ENCODE data around the gene MRRF. TPM values are rescaled to one million over a fixed set of nuclear protein-coding genes. Genes with fewer than 3 reads are reported as not detected.

Gene MRRF
- total and polyA plus RNA-seq, 2 of the 4 experiments (the other 2 are of a cell fraction), result 32.1 to 38.0 TPM

DNA sequence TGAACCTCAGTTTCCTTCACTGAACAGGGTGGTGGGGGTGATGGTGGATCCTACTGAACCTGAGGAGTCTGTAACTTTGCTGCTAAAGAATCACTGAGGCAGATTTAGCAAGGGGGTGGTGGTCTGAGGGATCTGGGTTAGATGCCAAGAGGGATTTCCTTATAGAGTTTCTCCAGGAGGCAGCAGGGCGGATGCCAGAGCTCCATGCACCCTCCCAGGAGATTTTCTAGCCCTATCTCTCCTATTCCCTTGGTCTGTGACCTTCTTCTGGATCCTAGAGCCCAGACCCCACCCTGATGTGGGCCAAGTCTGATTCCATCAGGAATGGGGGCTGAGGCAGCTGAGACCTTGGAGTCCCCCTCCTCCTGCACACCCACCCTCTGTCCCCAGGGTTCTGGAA is 112.1 kb downstream of the MRRF start:
- ChIA-PET POLR2A (ENCODE audit: unreplicated experiment) (no interaction called here), CTCF (no interaction called here)
- ATAC-seq (ENCODE audit: low read depth), result no peak
- Histone ChIP-seq H3K9me3 (ENCODE audit: control insufficient read depth, insufficient read depth, low read length) (peaks cover 3% of the 10 kb centered on the region; the same call in 1 of the 2 replicates), H3K9me1 (ENCODE audit: insufficient read depth, low read length) (peaks cover 43% of the 10 kb centered on the region), H3K9ac (ENCODE audit: low read depth, low read length) (peak overlapping the region; percentile 3; the same call in 1 of the 2 replicates), H4K91ac (ENCODE audit: insufficient read depth, low read depth, low read length) (peak overlapping the region; percentile 74), H3K4ac (ENCODE audit: low read depth, low read length) (peak overlapping the region; percentile 88), H4K20me1 (ENCODE audit: insufficient read depth, low read length) (no peaks in the 10 kb centered on the region), H3K14ac (replicated peaks; ENCODE audit: low read depth, low read length) (peak overlapping the region; percentile 74), H2BK20ac (ENCODE audit: low read depth, low read length) (peak overlapping the region; percentile 75), H2AFZ (replicated peaks; ENCODE audit: low read length, poor library complexity) (peak overlapping the region; percentile 69), H4K8ac (ENCODE audit: low read depth in 2 of 2, low read length in 2 of 2) (peak overlapping the region; percentile 26 to 90), H3K4me1 (ENCODE audit: control insufficient read depth, insufficient read depth, low read length) (peaks cover 46% of the 10 kb centered on the region), H3K27ac (ENCODE audit: insufficient read depth, low read length) (peak overlapping the region; percentile 76), H3K23ac (ENCODE audit: low read depth, low read length) (peak overlapping the region; percentile 67), H3K4me3 (ENCODE audit: insufficient read depth, low read depth, low read length) (no peak overlapping the region), H2AK5ac (ENCODE audit: low read depth, low read length) (peak overlapping the region; percentile 94), H3K27me3 (ENCODE audit: control insufficient read depth, insufficient read depth, low read length) (no peaks in the 10 kb centered on the region), H2AK9ac (replicated peaks; ENCODE audit: low read depth, low read length, poor library complexity) (peak overlapping the region; percentile 38), H3K36me3 (ENCODE audit: control insufficient read depth, insufficient read depth, low read length) (peaks cover 38% of the 10 kb centered on the region), H2BK120ac (ENCODE audit: low read depth, low read length) (peak overlapping the region; percentile 96), H2BK5ac (ENCODE audit: low read depth, low read length, poor library complexity, severe bottlenecking) (peak overlapping the region; percentile 69), H3K79me1 (ENCODE audit: low read depth in 1 of 2, low read length in 2 of 2) (peaks cover 24 to 71% of the 10 kb centered on the region in 2 experiments; a peak in 3 of 4 replicates), H2BK15ac (ENCODE audit: low read depth, low read length) (peak overlapping the region; percentile 41; the same call in 2 of the 3 replicates), H3K18ac (ENCODE audit: low read depth, low read length) (peak overlapping the region; percentile 14), H3K56ac (ENCODE audit: extremely low read depth, insufficient read depth, low read length) (no peak overlapping the region), H3K4me2 (ENCODE audit: low read depth, low read length) (peak overlapping the region; percentile 11), H4K5ac (ENCODE audit: low read depth, low read length) (peak overlapping the region; percentile 15)
- TF ChIP-seq, protein P1, sequence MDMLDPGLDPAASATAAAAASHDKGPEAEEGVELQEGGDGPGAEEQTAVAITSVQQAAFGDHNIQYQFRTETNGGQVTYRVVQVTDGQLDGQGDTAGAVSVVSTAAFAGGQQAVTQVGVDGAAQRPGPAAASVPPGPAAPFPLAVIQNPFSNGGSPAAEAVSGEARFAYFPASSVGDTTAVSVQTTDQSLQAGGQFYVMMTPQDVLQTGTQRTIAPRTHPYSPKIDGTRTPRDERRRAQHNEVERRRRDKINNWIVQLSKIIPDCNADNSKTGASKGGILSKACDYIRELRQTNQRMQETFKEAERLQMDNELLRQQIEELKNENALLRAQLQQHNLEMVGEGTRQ (IDR thresholded peaks at IDR 0.05; ENCODE audit: low read depth, low read length), result no peak
- TF ChIP-seq MXI1 (IDR thresholded peaks at IDR 0.05; ENCODE audit: borderline replicate concordance, low read depth, low read length) (no peak), RFX5 (IDR thresholded peaks at IDR 0.05; ENCODE audit: low read depth, low read length) (no peak), FOS (IDR thresholded peaks at IDR 0.05; ENCODE audit: low read depth, low read length) (no peak)
- in situ Hi-C loops (cut with MboI; ENCODE audit: low sequenced_read_pairs) (loop anchor here (10.0 kb wide), 1 partner anchor 438 kb away; no protein-coding TSS in a partner anchor), dilution Hi-C loops (cut with HindIII; ENCODE audit: low sequenced_read_pairs, unreplicated experiment) (no loop called here), intact Hi-C loops (cut with micrococcal nuclease) (no loop called here)
- WGBS, 2 experiments (ENCODE audit: extremely low coverage in 2 of 2, insufficient read length in 1 of 2), result no CpG with 5 or more reads among the region's 1 CpG
- DNase-seq, result no peak
- BruUV-seq (replicated peaks), result no TSS peak

Measured in IMR-90 (cell line).